ENCODE measurements around the gene ZFP64.
"Not testable (repeated sequence)": the region's sequence is repeated elsewhere in the genome, so short reads cannot be mapped to it uniquely, and the experiment has no call there.

Gene ZFP64

GRCh38 chr20:52160049-52160570 is 31.5 kb downstream of the ZFP64 start:
- no peak for DNase-seq (ENCODE audit: low spot score)

- DNase-seq (ENCODE audit: low spot score): no peak
Observed at GRCh38 chr20:52154575-52154974, 37.0 kb downstream of the ZFP64 start.

- no peak for DNase-seq (ENCODE audit: low spot score)
Observed at GRCh38 chr20:52153896-52154295, 37.7 kb downstream of the ZFP64 start.

GRCh38 chr20:52152921-52153320 is 38.7 kb downstream of the ZFP64 start:
- no peak for DNase-seq (ENCODE audit: low spot score)

GRCh38 chr20:52152416-52152815 is 39.2 kb downstream of the ZFP64 start:
- no peak for DNase-seq (ENCODE audit: low spot score)

GRCh38 chr20:52150440-52151258 is 40.9 kb downstream of the ZFP64 start:
- peak; percentile 62 for DNase-seq (ENCODE audit: low spot score)

- DNase-seq (ENCODE audit: low spot score): no peak
Observed at GRCh38 chr20:52145587-52145986, 46.0 kb downstream of the ZFP64 start.

- DNase-seq (ENCODE audit: low spot score): no peak
Observed at GRCh38 chr20:52143277-52143676, 48.3 kb downstream of the ZFP64 start.

- DNase-seq (ENCODE audit: low spot score): no peak
Observed at GRCh38 chr20:52142757-52143156, 48.8 kb downstream of the ZFP64 start.

GRCh38 chr20:52139986-52140385 is 51.6 kb downstream of the ZFP64 start:
- no peak for DNase-seq (ENCODE audit: low spot score)

GRCh38 chr20:52137850-52138249 is 53.7 kb downstream of the ZFP64 start:
- DNase-seq (ENCODE audit: low spot score): no peak

- not testable (repeated sequence) for DNase-seq (ENCODE audit: low spot score)
Observed at GRCh38 chr20:52133714-52134113, 57.9 kb downstream of the ZFP64 start.

- no peak for DNase-seq (ENCODE audit: low spot score)
Observed at GRCh38 chr20:52132337-52132736, 59.2 kb downstream of the ZFP64 start.

GRCh38 chr20:52131048-52131643 is 60.4 kb downstream of the ZFP64 start:
- no peak for DNase-seq (ENCODE audit: low spot score)

- no peak for DNase-seq (ENCODE audit: low spot score)
Observed at GRCh38 chr20:52130406-52130805, 61.2 kb downstream of the ZFP64 start.

GRCh38 chr20:52129611-52130010 is 62.0 kb downstream of the ZFP64 start:
- no peak for DNase-seq (ENCODE audit: low spot score)

GRCh38 chr20:52127309-52127708 is 64.3 kb downstream of the ZFP64 start:
- DNase-seq (ENCODE audit: low spot score): no peak

- no peak for DNase-seq (ENCODE audit: low spot score)
Observed at GRCh38 chr20:52124821-52125220, 66.8 kb downstream of the ZFP64 start.

GRCh38 chr20:52118696-52119095 is 72.9 kb downstream of the ZFP64 start:
- no peak for DNase-seq (ENCODE audit: low spot score)

GRCh38 chr20:52118016-52118623 is 73.5 kb downstream of the ZFP64 start:
- DNase-seq (ENCODE audit: low spot score): no peak

GRCh38 chr20:52110456-52110855 is 81.1 kb downstream of the ZFP64 start:
- no peak for DNase-seq (ENCODE audit: low spot score)

All from SK-N-DZ (cell line).